Progenitor cell of endocrine pancreas (in vitro differentiated cells): Measurements from ENCODE around the gene RBL1. TPM values are rescaled to one million over a fixed set of nuclear protein-coding genes. Genes with fewer than 3 reads are reported as not detected.

ENCODE experiments used
- DNase-seq: peaks from one replicate; pipeline ENCODE4 v3.0.0; 2021; ENCODE audit warnings: low spot score; ENCODE audit not compliant: unreplicated experiment
- H3K27ac Mint-ChIP-seq: 2 replicates; pipeline ENCODE4 v1.8.0; 2021; ENCODE audit warnings: mild to moderate bottlenecking, moderate library complexity, mixed read lengths
- H3K27me3 Mint-ChIP-seq: 2 replicates; pipeline ENCODE4 v1.8.0; 2021; ENCODE audit warnings: mixed read lengths
- H3K36me3 Mint-ChIP-seq: 2 replicates; pipeline ENCODE4 v1.8.0; 2022; ENCODE audit warnings: mixed read lengths; ENCODE audit not compliant: insufficient read depth
- H3K4me1 Mint-ChIP-seq: 2 replicates; pipeline ENCODE4 v1.8.0; 2021; ENCODE audit warnings: low read depth, mixed read lengths
- H3K4me3 Mint-ChIP-seq: 2 replicates; pipeline ENCODE4 v1.8.0; 2021; ENCODE audit warnings: low read depth, mild to moderate bottlenecking, moderate library complexity, mixed read lengths
- H3K9me3 Mint-ChIP-seq: 2 replicates; pipeline ENCODE4 v1.8.0; 2021; ENCODE audit warnings: low read depth, mixed read lengths
- long read RNA-seq: library from polyadenylated mRNA; unstranded; transcript quantifications from one replicate; pipeline ENCODE4 v2.0.0, GENCODE V29; 2020
- total RNA-seq: library from RNA; stranded (reverse); gene quantifications from 2 replicates; pipeline ENCODE4 v1.2.1, GENCODE V29; 2021
- TF ChIP-seq, protein P1 (sequence below): fragments of 200-600 bp; sonication (generic); IDR thresholded peaks from one replicate; pipeline ENCODE4 v1.5.0; 2021; ENCODE audit warnings: antibody characterized with exemption, mild to moderate bottlenecking; ENCODE audit not compliant: unreplicated experiment

RBL1 gene, protein sequence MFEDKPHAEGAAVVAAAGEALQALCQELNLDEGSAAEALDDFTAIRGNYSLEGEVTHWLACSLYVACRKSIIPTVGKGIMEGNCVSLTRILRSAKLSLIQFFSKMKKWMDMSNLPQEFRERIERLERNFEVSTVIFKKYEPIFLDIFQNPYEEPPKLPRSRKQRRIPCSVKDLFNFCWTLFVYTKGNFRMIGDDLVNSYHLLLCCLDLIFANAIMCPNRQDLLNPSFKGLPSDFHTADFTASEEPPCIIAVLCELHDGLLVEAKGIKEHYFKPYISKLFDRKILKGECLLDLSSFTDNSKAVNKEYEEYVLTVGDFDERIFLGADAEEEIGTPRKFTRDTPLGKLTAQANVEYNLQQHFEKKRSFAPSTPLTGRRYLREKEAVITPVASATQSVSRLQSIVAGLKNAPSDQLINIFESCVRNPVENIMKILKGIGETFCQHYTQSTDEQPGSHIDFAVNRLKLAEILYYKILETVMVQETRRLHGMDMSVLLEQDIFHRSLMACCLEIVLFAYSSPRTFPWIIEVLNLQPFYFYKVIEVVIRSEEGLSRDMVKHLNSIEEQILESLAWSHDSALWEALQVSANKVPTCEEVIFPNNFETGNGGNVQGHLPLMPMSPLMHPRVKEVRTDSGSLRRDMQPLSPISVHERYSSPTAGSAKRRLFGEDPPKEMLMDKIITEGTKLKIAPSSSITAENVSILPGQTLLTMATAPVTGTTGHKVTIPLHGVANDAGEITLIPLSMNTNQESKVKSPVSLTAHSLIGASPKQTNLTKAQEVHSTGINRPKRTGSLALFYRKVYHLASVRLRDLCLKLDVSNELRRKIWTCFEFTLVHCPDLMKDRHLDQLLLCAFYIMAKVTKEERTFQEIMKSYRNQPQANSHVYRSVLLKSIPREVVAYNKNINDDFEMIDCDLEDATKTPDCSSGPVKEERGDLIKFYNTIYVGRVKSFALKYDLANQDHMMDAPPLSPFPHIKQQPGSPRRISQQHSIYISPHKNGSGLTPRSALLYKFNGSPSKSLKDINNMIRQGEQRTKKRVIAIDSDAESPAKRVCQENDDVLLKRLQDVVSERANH
- 13.3 and 17.2 TPM in 2 replicates for total RNA-seq
- long read RNA-seq, full-length matches to known transcripts: 4 of 14 reads
- long read RNA-seq, partial matches to known transcripts: 3 of 14 reads
- long read RNA-seq, other reads (novel, unspliced or antisense): 7 of 14 reads

DNA sequence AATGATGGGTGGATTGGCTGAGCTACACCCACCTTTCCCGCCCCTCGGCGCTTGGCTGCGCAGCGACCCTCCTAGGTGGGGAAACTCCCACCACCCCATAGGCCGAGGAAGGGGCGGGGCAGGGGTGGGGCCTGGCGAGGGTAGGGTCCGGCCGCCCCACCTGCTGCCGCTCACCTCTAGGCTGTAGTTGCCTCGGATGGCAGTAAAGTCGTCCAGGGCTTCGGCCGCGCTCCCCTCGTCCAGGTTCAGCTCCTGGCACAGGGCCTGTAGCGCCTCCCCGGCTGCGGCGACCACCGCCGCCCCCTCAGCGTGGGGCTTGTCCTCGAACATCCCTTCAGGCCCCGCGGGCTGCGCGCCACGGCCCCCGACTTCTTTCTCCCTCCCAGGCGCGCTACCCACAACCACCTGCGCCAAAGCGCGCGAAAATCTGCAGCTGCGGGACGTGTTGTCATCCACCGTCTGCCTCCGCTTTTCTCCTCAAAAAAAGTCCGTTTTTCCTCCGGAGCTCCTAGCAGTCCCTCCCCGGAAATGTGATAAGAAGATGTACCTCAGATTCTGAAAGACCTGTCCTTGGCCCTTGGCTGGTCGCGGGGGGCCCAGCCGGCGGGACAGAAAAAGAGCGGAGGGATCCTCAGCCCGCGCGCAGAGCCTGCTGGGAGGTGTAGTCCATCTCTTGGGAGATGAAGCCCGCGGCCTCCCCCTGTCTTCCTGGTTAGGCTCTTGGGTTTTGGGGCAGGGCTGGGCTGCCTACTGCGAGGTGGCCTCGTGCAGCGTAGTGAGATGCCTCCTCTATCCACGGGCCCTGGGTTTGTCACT lies at the start of gene RBL1:
RBL1 (minus strand) TSS at position 399 of the 816 bp plus-strand sequence; CDS start at position 330, 69 bp downstream.
- Mint-ChIP-seq H3K9me3 (no peaks in the 10 kb centered on the region), H3K27me3 (no peaks in the 10 kb centered on the region), H3K4me1 (peaks cover 10% of the 10 kb centered on the region), H3K36me3 (peaks cover 5% of the 10 kb centered on the region), H3K4me3 (peak within 1 kb of the TSS; percentile 99), H3K27ac (peak within 1 kb of the TSS; percentile 100)
- DNase-seq: peak; percentile 74
- TF ChIP-seq, protein P1, sequence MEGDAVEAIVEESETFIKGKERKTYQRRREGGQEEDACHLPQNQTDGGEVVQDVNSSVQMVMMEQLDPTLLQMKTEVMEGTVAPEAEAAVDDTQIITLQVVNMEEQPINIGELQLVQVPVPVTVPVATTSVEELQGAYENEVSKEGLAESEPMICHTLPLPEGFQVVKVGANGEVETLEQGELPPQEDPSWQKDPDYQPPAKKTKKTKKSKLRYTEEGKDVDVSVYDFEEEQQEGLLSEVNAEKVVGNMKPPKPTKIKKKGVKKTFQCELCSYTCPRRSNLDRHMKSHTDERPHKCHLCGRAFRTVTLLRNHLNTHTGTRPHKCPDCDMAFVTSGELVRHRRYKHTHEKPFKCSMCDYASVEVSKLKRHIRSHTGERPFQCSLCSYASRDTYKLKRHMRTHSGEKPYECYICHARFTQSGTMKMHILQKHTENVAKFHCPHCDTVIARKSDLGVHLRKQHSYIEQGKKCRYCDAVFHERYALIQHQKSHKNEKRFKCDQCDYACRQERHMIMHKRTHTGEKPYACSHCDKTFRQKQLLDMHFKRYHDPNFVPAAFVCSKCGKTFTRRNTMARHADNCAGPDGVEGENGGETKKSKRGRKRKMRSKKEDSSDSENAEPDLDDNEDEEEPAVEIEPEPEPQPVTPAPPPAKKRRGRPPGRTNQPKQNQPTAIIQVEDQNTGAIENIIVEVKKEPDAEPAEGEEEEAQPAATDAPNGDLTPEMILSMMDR: no peak

DNA sequence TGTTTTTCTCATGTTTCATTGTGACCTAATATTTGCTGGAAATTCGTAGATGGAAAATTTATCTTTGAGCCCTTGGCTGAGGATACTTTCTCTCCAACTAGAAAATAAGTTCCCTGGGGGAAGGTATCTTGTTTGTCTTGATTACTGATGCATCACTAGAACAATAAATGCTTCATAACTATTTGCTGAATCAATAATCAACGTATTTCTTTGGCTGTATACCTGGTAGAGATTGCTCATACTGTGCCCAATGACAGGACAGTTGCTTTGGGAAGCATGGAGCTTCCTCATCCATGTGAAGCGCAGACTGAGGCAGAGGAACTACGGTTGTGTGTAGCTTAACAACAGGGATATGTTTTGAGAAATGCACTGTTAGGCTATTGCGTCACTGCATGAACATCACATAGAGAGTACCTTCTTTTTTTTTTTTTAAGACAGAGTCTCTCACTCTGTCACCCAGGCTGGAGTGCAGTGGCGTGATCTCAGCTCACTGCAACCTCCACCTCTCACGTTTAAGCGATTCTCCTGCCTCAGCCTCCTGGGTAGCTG lies 49.1 kb upstream of the RBL1 start:
- Mint-ChIP-seq H3K27ac (no peak overlapping the region), H3K9me3 (no peaks in the 10 kb centered on the region)
- TF ChIP-seq, protein P1: no peak

DNA sequence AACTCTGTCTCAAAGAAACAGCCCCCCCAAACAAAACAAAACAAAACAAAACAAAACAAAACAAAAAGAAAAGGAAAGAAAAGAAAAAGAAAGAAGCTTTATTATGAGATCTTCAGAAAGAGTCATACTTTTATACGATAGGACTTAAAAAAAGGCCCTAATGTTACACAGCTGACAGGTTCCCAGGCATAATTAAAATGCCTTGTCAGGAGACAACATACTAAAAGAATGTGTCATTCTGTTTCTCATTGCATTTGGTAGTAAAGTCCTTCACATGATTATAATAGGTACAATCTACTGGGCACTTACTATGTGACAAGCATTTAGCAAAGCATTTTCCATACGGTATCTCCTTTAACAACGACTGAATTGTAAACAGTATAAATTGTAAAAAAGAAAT lies 46.9 kb upstream of the RBL1 start:
- Mint-ChIP-seq H3K36me3 (peaks cover 1% of the 10 kb centered on the region), H3K27ac (no peak overlapping the region), H3K9me3 (no peaks in the 10 kb centered on the region), H3K27me3 (no peaks in the 10 kb centered on the region), H3K4me3 (no peak overlapping the region), H3K4me1 (no peaks in the 10 kb centered on the region)
- DNase-seq: no peak
- TF ChIP-seq, protein P1: no peak

More for the DNA sequence above, 49.1 kb upstream of the RBL1 start:
- Mint-ChIP-seq H3K27me3 (no peaks in the 10 kb centered on the region), H3K36me3 (peaks cover 1% of the 10 kb centered on the region), H3K4me3 (no peak overlapping the region), H3K4me1 (no peaks in the 10 kb centered on the region)
- no peak for DNase-seq

DNA sequence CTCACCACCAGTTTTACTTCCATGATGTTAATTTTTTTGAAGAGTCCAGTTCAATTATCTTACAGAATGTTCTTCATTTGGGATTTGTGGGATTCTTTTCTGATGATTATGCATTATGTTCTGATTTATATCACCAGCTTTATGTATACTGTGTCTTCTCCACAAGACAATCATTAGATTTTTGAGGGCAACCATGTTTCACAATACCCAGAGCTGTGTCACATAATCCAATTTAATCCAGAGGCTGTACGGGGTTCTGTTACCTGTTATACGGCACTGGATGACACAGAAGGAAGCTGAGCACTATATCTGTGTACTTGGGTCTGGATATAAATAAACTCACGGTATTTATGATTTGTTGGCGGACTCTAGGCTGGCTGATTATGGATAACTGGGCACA lies 41.8 kb upstream of the RBL1 start:
- DNase-seq: no peak
- Mint-ChIP-seq H3K36me3 (no peaks in the 10 kb centered on the region), H3K27ac (no peak overlapping the region), H3K4me1 (no peaks in the 10 kb centered on the region), H3K27me3 (peaks cover 3% of the 10 kb centered on the region), H3K4me3 (no peak overlapping the region), H3K9me3 (no peaks in the 10 kb centered on the region)
- TF ChIP-seq, protein P1: no peak
